ENCODE data around the gene LRRC4C.

LRRC4C gene

DNA sequence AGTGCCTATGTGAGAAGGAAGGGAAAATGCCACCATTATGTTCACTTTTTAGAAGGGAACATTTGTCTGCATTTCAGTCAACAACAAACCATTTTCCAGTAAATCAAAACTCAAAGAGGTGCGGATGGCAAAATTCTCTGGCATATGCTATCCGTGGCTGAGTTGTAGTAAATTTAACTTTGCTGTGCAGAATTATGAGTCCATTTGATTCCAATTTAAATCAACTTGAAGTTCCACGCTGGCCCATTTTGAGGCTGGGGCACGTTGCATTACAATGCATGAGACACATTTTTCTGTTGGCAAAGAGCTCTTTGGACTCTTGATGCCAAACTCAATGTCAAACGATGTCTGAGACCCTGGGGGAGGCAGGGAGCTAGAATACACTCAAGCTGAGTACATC lies 211.8 kb downstream of the LRRC4C start:
- no peak for DNase-seq

GRCh38 chr11:41246399-41246745 lies 213.1 kb downstream of the LRRC4C start:
- DNase-seq = no peak

DNA sequence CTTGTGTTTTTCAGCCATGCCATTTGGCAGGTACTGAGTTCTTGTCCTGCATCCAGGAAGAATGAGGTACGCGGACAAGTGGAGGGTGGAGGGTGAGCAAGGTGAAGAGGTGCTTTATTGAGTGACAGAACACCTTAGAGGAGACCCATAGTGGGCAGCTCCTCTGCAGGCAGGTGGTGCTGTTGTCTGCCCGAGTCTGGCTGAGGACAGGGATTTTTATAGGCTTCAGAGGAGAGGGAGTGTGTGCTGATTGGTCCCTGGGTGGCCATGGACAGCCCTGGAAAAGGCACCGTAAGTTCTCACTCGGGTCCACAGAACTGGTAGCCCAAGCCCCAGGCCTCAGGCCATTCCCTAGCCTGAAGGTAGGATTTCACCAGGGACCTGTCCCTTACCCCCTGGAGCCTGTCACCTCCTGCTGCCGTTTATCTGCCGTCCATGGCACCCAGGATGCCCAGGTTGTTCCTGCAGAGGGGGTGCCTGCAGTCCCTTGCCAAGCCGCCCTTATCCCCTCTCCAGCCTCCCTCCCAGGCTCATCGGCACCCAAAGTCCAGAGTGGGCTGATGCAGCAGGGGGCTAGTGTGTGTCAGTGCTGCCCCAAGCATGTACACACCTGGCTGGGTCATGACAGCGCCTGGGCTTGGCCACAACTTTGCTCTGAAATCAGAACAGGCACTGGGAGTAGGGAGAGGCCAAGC lies 213.6 kb downstream of the LRRC4C start:
- no peak for DNase-seq

- no peak for DNase-seq
Observed at GRCh38 chr11:41245184-41245583, 214.3 kb downstream of the LRRC4C start.

DNA sequence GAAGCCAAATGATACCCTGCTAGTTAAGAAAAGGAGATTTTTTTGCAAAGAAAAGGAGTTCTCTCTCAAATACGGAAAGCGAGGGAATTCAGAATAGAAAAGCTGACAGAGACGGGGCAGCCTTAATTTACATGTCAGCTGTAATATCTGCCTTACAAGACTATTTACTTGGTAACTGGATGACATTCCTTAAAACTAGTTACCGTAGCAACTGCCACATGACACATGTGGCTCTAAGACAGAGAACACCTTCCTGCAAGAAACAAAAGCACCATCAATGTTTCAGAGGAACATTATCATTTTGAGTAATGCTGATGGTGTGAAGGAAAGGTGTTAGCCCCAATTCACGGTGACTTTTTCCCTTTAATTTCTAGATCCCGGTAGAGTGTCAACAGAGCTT lies 222.1 kb downstream of the LRRC4C start:
- DNase-seq = no peak

- no peak for DNase-seq
Observed at GRCh38 chr11:41235668-41236067, 223.8 kb downstream of the LRRC4C start.

DNA sequence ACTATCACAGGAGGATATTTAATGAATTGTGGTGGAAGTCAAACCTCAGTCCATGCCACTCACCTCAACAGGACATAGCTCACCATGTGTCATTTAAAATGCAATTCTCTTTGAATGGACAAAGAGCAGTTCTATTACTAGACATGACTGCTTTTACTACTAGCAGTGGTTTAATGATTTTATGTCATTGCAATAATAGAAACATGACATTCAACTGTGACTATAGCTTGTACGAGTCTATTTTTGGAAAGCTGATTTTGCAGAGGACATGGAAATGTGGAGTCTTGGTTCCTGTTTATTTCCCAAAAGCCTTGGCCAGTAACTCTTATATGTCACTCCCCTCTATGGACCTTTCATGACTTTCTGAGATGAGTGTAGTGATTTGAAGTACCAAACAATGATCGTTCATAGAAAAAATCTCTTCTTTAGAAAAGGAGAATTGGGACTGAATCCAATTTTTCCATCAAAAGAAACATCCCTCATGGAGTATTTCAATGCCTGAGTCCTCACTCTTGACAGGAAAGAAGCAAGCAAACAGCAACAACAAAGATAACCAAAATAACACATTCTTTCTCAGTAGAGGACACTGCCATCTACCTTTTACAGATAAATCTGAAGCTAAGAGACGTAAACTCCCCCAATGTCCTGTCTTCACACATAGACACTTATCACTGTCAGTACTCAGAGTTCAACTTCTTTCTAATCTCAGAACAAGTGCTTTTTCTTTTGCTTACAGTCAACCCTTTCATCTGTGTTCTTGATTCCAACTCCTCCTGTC lies 233.4 kb downstream of the LRRC4C start:
- no peak for DNase-seq

GRCh38 chr11:41222236-41222635 lies 237.2 kb downstream of the LRRC4C start:
- DNase-seq = no peak

- no peak for DNase-seq
Observed at GRCh38 chr11:41206388-41206787, 253.1 kb downstream of the LRRC4C start.

DNA sequence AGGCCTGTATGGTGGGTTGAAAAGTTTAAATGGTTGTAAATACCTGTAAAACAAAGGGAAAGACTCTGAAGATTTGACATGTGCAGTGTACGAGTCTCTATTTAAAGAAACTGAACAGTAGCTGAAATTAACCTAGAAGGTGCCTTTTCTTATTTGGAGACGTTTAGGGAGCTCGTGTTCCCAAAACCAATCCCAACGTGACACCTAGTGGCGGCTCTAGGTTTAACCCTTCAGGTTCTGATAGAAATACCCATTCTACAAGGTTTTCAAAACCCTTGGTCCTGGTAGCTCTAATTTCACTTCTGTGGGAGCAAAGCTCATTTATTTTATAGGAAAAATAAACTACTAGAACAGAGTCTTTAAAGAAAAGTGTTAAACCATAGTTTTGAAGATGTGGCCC lies 258.3 kb downstream of the LRRC4C start:
- no peak for DNase-seq

DNA sequence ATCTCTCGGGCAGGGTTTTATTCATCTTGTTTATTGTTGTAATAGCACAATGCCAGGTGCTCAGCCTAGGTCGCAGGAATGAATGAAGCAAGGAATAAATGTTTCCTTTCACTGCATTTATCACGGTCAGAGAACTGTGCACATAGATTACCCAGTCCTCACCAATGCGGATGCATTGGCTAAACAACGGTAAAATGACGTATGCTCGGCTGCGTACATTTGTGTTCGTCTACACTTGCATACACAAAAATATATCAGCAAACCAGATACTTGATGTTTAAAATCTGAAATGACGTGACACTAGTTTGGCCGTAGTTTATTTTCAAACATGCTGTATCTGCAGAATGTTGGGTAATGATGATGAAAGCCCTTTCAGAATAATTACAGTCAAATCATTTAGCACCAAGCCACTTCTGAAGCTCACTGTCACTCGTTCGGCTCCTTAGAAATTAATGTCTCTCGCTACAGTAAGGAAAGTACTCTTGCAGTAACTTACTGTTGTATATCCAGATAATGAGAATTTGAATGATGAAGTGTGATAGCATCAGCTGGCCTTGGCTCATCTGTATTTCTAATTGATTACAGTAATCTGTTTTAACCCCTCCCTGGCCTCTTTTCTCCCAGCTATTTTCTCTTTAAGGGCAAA lies 268.9 kb downstream of the LRRC4C start:
- DNase-seq = no peak

- DNase-seq = no peak
Observed at GRCh38 chr11:41189701-41190436, 269.6 kb downstream of the LRRC4C start.

DNA sequence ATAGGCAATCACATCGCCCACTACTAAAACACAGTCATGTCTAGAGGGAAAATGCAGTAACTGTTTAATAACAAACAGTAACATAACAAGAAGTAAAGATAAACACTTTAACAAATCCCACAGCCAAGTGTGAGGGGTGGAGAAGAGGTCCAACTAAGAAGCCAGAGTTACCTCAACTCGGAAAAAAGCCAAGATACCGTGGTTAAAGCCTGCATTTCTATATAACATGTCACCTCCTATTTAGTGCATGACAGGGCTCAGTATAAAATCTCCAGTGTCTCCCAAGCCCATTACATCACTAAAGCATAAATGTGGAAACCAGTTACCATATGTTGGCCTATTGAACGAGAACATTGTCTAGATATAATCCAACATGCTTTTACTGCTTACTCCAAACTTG lies 281.7 kb downstream of the LRRC4C start:
- no peak for DNase-seq

DNA sequence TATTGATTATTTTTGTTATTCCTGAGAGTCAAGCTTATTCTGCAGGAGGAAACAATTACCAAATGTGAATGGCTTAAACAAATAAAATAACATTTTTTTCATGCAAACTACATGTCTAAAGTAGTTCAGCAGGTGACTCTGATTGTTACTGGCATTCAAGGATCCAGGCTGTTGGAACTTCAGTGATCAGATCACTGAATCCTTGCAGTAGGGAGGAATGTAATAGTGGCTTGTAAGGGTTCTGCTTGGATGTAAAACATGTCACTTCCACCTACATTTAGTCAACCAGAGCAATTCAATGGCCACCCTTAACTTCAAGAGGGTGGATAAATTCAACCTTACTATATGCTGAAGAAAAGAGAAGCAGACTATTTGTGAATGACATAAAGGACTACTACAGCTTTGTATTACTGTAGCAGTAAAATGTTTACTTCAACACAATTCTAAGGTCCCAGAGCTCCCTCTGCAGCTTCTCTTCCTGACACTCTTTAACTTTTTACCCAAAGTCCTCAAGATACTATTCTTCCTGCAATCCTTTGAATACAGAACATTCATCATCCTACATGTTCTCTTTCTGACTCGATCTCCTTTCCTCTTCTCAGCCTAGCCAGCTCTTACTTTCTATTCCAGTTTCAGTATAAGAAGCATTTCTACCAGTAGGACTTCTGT lies 284.0 kb downstream of the LRRC4C start:
- DNase-seq = no peak

- no peak for DNase-seq
Observed at GRCh38 chr11:41146326-41146725, 313.1 kb downstream of the LRRC4C start.

GRCh38 chr11:41145420-41145819 lies 314.0 kb downstream of the LRRC4C start:
- DNase-seq = no peak

DNA sequence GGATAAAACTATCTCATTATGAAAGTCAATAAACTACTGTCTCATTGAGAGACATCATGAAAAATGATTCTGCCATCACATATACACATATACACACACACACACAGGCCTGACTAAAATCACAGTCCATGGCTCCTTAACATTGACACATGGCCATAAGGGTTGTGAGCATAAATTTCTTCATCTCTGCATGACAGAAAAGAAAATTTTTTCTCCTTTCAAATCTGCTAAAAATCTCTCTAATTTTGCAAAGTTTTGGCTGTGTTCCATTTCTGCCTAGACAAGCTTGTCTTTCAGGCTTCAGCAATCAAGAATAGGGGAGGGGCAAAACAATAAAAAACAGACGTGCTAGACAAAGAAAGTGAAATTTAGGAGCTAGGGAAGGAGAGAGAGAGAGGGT lies 324.5 kb downstream of the LRRC4C start:
- no peak for DNase-seq

DNA sequence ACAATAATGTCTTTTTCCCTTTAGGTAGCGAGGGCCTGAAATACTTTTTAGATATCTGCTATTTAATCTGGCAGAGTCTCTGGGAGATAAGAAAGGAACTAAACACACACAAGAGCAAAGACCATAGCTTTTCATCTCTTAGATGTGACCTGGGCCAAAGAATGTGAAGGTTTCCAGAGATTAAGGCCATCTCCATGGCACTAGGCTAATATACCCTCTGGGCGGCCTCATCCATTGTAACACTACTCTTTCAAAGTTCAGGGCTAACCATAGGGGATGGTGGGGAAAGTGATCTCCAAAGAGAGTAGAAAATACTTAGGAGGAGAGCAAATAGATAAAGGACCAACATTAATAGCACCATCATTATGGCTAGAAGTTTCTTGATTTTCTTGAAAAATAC lies 326.4 kb downstream of the LRRC4C start:
- DNase-seq = no peak

GRCh38 chr11:41121600-41121999 lies 337.9 kb downstream of the LRRC4C start:
- no peak for DNase-seq

DNA sequence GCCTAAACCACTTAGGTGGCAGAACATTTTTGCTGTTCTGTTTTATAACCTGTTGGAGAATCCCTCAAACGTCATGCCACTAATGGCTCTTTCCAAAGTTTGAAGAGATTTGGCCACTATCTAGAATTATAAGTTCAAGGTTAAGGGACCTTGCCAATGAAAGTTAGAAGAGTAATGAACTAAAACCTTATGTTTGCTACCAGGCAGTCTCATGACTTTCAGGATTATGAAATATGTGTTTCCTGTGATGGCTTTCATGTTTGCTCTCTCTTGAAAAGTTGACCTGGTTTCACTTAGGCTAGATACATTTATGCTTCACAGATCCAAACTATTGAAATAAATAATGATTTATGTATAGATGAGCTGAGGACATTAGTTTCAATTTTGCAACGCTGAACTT lies 340.0 kb downstream of the LRRC4C start:
- DNase-seq = no peak

DNA sequence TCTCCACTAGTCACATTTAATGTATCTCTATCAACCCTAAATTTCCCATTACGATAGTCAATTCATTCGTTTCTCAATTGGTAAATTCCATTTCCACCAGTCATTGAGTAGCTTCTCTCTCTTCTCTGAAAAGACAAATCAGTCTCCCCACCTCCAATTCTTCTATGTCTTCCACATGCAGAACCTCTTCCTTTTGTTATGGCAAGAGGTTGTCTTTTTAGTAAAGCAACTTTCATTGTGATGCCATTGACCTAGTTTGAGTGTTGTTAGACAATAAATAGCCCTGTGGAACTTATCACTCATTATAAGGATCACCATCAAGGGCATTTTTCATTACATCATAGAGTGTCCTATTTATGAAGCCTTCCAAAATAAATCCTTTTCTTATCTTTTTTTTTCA lies 340.9 kb downstream of the LRRC4C start:
- no peak for DNase-seq

DNA sequence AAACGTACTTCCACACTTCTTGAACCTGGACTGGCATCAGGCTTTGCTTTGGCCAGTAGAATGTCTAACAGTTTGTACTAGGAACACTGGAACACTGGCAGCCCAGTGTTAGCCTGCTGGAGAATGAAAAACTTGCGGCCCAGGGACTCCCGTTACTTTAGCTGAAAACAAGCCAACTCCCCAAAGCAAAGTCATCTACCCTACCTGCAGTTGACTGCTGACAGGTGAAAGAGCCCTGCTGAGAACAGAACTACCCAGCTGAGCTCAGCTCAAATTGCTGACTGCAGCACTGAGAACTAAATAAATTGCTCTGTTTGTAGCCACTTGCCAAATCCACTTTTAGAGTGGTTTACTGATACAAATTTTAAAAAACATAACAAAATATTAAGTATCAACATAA lies 342.5 kb downstream of the LRRC4C start:
- no peak for DNase-seq

GRCh38 chr11:41115066-41115465 lies 344.4 kb downstream of the LRRC4C start:
- DNase-seq = no peak
